C4-2B (cell line): Measurements from ENCODE around the gene HERPUD2.

Experiments
- CTCF ChIP-seq: fragments of 450-650 bp; conservative IDR thresholded peaks from 2 replicates; pipeline ENCODE4 v1.5.1; 2017; ENCODE audit warnings: mild to moderate bottlenecking
- ZFX ChIP-seq: fragments of 450-650 bp; IDR thresholded peaks from 2 replicates; pipeline ENCODE4 v1.6.1; 2017

- TF ChIP-seq CTCF (no peak), ZFX (no peak)
Measured at GRCh38 chr7:35596061-35596460, 98.9 kb downstream of the HERPUD2 start.
